Vagina (tissue), 2 donors: ENCODE measurements around the gene AVPR2.

Source experiments
- CTCF ChIP-seq, 3 experiments: fragments of 450-650 bp in 2 of 3; fragments of 200-600 bp in 1 of 3; sonication (generic) in 1 of 3; IDR thresholded peaks; one replicate each; pipeline ENCODE4 v1.5.1; 2017 to 2019; ENCODE audit warnings: antibody characterized with exemption in 3 of 3, mild to moderate bottlenecking in 2 of 3, moderate library complexity in 2 of 3
- POLR2A ChIP-seq, 2 donors: fragments of 450-650 bp; IDR thresholded peaks; one replicate each; pipeline ENCODE4 v1.6.1; 2017; ENCODE audit warnings: antibody characterized with exemption in 2 of 2, mild to moderate bottlenecking in 2 of 2, moderate library complexity in 2 of 2

- TF ChIP-seq POLR2A (IDR thresholded peaks at IDR 0.05) (no peak), CTCF (IDR thresholded peaks at IDR 0.05) (no peak)
Measured at GRCh38 chrX:153874366-153875125, 29.9 kb upstream of the AVPR2 start.
